Glomerular visceral epithelial cell (primary cell): Measurements from ENCODE around the gene MAP2K7.

Experiments
- DNase-seq: peaks from one replicate; pipeline ENCODE4 v3.0.0-alpha.2; 2016; ENCODE audit errors: extremely low spot score

MAP2K7 gene

DNA sequence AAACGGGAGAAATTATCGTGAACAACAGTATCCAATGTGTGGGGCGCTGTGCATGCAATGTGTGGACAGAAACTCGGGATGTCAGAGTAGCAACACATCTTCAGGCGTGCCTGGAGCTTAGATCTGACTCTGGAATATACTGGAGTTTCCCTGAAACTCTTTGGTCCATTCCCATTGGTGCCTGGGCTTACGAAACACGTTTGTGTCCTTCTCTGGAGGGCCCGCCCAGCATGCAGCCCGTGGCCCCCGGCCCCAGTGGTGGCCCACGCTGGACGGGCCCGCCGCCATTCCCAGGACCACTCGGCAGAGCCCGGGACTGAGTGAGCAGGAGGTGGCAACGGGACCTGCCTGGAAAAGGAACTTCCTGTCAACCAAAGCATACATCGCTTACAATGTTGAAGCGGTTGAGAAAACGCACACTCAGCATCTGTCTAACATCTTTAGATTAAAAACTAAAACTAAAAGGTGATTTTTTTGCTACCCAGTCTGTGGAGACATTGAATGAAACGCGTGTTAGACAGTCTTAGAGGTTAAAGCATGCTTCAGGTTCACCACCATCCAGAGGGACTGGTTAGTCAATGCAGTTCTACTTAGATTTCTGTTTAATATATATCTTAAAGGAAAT, 59.1 kb downstream of the MAP2K7 start:
- DNase-seq: no peak

DNA sequence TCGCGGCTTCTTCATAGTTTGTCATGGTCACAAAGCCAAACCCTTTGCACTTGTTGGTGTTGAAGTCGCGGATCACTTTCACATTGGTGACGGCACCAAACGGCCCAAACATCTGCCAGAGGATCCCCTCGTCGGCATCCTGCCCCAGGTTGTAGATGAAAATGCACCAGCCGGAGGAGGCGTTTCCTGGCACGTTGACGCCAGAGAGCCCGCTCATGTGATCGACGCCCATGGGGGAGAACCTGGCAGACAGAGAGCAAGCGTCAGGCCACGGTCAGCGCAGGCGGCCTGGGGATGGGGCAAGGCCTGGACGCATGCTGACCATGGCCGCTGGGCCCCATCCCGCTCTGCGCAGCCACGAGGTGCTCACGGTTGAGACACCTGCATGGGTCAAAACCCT, 59.9 kb downstream of the MAP2K7 start:
- no peak for DNase-seq
